ENCODE measurements around the gene SSTR4.
"Not testable (repeated sequence)": the region's sequence is repeated elsewhere in the genome, so short reads cannot be mapped to it uniquely, and the experiment has no call there.

The SSTR4 gene

GRCh38 chr20:23034721-23035671 is at the start of gene SSTR4:
Gene SSTR4, plus strand, starts transcription at chr20:23035312. Its CDS starts 172 bp downstream, at chr20:23035484.
- no peak for DNase-seq

GRCh38 chr20:22986601-22987000 is 48.5 kb upstream of the SSTR4 start:
- DNase-seq: no peak

- not testable (repeated sequence) for DNase-seq
These were observed 43.7 kb upstream of the SSTR4 start for GRCh38 chr20:22991424-22991823.

- no peak for DNase-seq
These were observed 41.3 kb upstream of the SSTR4 start for GRCh38 chr20:22993823-22994222.

GRCh38 chr20:22995923-22996322 is 39.2 kb upstream of the SSTR4 start:
- DNase-seq: no peak

GRCh38 chr20:22998476-22998875 is 36.6 kb upstream of the SSTR4 start:
- no peak for DNase-seq

- DNase-seq: no peak
These were observed 35.4 kb upstream of the SSTR4 start for GRCh38 chr20:22999756-23000155.

GRCh38 chr20:23000232-23000947 is 34.7 kb upstream of the SSTR4 start:
- DNase-seq: no peak

- DNase-seq: no peak
These were observed 32.8 kb upstream of the SSTR4 start for GRCh38 chr20:23002276-23002675.

GRCh38 chr20:23003077-23003635 is 32.0 kb upstream of the SSTR4 start:
- DNase-seq: no peak

- no peak for DNase-seq
These were observed 31.1 kb upstream of the SSTR4 start for GRCh38 chr20:23003881-23004460.

GRCh38 chr20:23005776-23006175 is 29.3 kb upstream of the SSTR4 start:
- DNase-seq: no peak

GRCh38 chr20:23007462-23007861 is 27.6 kb upstream of the SSTR4 start:
- no peak for DNase-seq

- no peak for DNase-seq
These were observed 27.0 kb upstream of the SSTR4 start for GRCh38 chr20:23007886-23008655.

GRCh38 chr20:23008667-23009066 is 26.4 kb upstream of the SSTR4 start:
- DNase-seq: no peak

GRCh38 chr20:23009636-23010035 is 25.5 kb upstream of the SSTR4 start:
- no peak for DNase-seq

GRCh38 chr20:23010096-23010495 is 25.0 kb upstream of the SSTR4 start:
- no peak for DNase-seq

- no peak for DNase-seq
These were observed 23.9 kb upstream of the SSTR4 start for GRCh38 chr20:23011008-23011721.

GRCh38 chr20:23013429-23013828 is 21.7 kb upstream of the SSTR4 start:
- no peak for DNase-seq

- DNase-seq: no peak
These were observed 17.6 kb upstream of the SSTR4 start for GRCh38 chr20:23017516-23017915.

GRCh38 chr20:23018432-23018831 is 16.7 kb upstream of the SSTR4 start:
- no peak for DNase-seq

GRCh38 chr20:23018941-23019340 is 16.2 kb upstream of the SSTR4 start:
- DNase-seq: no peak

Measured in activated gamma-delta T cell treated with Interleukin-2 at 50 U/mL for 16 hours (primary cell).